Embryonic facial prominence (tissue), 1 donor: ENCODE results near the gene OR3A1.
"Not testable (repeated sequence)": the region's sequence is repeated elsewhere in the genome, so short reads cannot be mapped to it uniquely, and the experiment has no call there.

ENCODE experiments used
- DNase-seq: peaks from one replicate; pipeline ENCODE4 v3.0.0-alpha.2; 2016; ENCODE audit errors: extremely low spot score

The OR3A1 gene, protein sequence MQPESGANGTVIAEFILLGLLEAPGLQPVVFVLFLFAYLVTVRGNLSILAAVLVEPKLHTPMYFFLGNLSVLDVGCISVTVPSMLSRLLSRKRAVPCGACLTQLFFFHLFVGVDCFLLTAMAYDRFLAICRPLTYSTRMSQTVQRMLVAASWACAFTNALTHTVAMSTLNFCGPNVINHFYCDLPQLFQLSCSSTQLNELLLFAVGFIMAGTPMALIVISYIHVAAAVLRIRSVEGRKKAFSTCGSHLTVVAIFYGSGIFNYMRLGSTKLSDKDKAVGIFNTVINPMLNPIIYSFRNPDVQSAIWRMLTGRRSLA

DNA sequence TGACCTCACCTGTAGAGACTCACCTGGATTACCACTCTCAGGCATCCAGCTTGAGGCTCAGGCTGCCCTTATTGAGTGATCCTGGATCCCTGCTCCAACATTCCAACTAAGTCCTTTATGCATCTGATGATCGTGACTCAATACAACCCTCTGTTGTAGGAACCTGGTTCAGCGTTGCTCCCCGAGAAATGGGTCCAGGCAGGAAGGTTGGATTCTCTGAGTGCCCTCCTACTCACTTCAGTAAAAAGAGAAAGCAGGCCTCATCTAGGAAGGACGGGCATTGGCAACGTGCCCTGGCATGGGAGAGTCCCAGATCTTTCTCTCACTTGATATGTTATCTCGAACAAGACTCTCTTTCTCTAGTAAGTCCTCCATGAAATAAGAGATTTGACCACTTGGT is at the start of gene OR3A1:
TSS of gene OR3A1 (minus strand) at position 101 of the 400 bp plus-strand sequence. CDS start 5,778 bp downstream, outside the sequence.
- no peak for DNase-seq

DNA sequence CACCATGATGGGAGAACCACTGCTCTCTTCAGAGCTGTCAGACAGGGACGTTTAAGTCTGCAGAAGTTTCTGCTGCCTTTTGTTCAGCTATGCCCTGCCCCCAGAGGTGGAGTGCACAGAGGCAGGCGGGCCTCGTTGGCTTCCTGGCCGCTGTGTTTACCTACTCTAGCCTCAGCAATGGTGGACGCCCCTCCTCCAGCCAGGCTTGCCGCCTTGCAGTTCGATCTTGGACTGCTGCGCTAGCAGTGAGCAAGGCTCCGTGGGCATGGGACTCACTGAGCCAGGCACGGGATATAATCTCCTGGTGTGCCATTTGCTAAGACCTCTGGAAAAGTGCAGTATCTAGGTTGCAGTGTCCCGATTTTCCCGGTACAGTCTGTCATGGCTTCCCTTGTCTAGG is 44.6 kb upstream of the OR3A1 start:
- DNase-seq, result not testable (repeated sequence)

DNA sequence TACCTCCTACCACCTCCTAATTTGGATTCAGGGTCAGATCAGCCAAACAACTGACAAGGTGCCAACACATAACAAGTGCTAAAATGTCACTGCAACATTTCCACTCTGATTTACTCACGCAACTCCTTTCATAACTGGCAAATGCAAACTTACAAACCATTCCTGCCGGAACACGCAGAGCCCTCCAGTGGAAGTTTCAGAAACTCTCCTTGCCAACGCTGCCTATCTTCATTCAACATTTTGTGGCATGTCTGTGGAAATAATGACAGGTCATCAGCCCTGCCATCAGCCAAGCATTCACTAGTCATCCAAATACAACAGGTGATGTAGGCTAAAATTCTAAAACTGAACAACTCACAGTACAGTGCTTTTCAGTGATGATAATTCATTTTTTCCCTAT is 37.7 kb upstream of the OR3A1 start:
- no peak for DNase-seq

DNA sequence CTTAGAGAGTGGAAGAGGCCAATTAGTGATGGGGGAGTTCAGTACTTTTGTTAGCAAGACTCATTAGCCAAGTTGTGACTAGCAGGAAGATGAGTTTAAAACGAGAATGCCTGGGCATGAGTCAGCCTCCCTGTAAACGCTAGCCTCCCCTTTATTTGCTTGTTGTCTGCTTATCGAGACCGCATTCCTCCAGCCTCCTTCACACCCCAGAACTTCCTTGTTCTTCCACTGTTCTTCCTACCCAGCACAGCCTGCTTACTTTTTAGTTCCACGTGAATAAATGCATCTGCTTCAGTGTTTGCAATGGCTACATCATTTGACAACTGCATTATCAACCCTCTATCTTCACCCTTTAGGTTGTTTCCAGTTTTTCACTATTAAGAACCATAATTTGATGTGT is 20.2 kb upstream of the OR3A1 start:
- no peak for DNase-seq

DNA sequence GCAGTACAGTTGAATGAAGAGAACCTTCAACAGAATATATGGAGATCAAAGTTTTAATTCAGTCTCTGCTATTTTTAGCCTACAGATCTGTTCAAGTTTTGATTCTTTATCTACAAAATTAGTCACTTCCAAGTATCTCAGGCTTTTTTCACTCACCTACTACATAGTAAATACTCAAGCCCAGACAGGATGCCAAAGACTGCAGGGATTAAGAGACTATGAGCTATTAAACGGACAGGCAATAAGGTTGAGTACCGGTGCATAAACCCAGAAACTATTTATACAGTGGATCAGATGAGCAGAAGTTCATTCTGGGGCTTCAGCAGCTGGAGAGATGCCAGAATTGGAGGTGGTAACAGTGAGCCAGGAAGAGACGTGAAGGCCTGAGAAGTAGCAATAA is 18.7 kb upstream of the OR3A1 start:
- DNase-seq, result no peak

DNA sequence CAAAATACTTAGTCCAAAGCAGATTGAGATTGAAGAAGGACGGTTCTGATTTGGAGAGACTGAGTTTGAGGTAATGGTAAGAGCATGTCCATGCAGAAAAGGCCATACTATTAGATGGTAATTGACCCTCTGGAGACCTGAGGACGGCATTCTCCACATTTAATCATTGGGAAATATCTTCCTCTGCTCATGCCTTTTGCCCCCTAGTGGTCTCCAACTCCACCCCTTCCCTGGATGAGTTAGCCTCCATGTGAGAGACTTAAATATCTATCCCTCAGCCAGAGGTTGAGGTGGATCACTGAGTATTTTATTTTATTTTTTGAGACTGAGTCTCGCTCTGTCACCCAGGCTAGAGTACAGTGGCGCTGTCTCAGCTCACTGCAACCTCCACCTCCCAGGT is 10.4 kb upstream of the OR3A1 start:
- no peak for DNase-seq

DNA sequence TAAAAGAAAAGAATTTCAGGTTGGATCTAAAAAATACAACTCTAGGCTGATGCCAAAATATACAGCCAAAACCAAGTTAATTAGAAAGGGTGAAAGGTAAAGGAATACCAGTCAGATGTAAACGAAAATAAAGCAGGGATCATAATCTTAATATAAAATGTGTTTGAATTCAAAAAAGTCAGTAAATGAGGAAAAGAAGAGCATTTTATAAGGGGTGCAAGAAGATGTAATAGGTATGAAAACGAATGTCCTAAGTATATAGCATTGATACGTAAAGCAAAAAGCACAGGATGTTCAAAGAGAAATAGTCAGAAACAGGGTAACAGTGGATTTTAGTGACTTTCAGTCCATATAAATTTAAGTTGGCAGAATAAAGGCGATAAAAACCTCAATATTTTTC is 2.5 kb downstream of the OR3A1 start:
- DNase-seq, result no peak

DNA sequence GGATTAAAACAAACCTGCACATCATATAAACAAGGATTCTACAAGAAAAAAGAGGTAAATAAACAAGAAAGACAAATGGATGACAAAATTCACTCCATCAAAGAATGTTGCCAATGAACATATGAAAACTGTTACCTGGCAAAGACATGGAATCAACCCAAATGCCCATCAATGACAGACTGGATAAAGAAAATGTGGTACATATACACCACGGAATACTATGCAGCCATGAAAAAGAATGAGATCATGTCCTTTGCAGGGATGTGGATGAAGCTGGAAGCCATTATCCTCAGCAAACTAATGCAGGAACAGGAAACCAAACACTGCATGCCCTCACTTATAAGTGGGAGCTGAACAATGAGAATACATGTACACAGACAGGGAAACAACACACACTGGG is 4.6 kb downstream of the OR3A1 start:
- not testable (repeated sequence) for DNase-seq

DNA sequence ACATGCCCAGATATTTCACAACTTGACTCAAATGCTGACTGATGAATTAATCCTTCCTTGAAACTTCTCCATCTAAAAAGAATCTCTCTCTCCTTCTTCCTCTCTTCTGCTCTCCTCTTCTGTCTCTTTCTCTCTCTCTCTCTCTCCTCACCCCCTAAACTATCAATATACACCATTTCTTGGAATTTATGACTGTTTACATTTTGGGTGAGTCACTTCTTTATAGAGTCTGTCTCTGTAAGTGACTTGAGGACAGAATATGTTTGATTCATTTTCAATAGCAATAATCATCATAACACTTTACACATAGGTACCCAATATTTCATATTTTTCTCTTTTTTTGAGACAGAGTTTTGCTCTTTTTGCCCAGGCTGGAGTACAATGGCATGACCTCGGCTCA is 15.3 kb downstream of the OR3A1 start:
- no peak for DNase-seq

DNA sequence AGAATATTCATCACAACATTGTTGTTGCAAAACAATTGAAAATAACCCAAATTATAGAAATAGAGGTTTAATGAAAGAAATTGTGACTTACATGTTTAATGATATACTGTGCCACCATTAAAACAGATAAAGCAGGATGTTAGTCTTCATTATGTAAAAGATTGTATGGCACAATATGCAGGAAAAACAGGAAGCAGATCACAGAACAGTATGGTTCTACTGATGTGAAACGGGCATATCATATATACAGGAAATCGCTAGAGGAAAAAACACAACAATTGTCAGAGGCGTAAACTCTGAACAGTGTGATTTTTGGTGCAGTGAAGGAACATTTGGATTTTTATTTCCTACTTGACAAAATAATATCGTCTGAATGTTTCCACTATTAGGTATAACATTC is 22.0 kb downstream of the OR3A1 start:
- DNase-seq, result no peak

DNA sequence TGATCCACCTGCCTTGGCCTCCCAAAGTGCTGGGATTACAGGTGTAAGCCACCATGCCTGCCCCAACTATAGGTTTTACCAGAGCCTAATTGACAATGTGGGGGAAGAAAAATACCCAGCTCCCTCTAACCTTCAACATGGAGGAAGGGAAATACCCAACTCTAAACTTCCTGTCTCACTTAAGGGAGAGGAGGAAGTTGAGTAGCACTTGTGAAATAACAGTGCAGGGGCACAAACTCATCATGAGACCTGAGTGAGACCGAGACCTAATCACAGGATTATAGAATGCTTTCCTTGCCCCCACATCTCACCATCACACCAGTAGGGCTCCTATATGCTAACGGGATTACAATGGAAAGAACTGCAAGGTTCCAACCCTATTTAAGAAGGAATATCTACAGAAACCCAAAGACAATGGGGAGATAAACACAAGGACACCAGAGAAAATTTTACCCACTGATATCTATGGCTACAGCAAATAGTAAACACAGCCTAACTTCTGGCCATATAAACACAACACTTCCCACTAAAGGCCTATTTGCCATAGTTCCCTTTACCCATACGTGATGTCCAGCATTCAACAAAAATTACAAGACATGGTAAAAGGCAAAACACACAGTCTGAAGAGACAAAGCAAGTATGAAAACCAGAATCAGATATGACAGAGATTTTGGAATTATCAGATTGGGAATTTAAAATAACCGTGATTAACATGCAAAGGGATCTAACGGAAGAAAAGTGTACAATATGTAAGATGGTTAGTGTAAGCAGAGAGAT is 26.9 kb downstream of the OR3A1 start:
- no peak for DNase-seq

DNA sequence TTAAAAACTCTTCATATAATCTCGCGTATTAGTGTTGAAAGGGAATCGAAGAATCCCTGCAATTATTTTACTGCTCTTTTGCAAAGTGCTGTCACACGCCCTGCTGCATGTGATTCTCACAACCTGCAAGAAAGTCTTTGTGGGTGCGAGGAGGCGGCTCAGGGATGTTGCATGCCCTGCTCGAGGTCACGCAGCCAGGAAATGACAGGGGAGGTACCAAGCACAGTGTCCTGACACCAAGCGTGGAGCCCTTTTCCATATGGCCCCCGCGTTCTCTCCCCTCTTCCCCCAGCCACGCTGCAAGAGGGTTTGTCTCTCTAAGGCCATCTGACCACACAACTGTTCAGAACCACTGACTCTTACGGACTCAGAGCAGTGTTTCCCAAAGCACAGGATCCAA is 37.6 kb downstream of the OR3A1 start:
- no peak for DNase-seq

DNA sequence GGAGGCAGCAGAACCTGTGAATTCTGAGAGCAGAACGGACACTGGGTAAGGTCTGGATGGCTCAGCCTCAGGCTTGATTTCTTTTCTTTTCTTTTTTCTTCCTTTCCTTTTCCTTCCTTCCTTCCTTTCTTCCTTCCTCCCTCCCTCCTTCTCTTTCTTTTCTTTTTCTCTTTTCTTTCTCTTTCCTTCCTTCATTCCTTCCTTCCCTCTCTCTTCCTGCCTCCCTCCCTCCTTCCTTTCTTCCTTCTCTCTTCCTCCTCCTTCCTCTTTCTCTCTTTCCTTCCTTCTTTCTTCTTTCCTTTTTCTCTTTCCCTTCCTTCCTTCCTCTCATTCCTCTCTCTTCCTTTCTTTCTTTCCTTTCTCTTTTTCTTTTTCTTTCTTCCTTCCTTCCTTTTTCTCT is 38.0 kb downstream of the OR3A1 start:
- DNase-seq, result no peak

DNA sequence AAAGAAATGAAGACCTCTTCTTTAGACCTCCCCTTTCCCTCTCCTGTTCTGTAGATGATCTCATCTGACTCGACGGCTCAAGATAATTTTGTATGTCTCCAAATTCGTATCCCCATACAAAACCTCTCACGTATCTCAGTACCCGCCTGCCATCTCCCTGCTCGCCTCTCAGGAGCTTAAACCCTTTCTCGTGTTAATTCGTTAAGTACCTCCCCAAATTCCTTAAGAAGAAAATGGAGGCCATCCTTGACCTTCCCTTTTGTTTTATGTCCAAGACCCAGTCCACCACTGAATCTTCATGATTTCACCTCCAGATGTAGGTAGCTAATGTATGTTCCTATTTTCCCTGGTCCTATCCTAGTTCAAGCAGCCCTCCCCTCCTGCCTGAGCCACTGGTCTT is 41.6 kb downstream of the OR3A1 start:
- no peak for DNase-seq

DNA sequence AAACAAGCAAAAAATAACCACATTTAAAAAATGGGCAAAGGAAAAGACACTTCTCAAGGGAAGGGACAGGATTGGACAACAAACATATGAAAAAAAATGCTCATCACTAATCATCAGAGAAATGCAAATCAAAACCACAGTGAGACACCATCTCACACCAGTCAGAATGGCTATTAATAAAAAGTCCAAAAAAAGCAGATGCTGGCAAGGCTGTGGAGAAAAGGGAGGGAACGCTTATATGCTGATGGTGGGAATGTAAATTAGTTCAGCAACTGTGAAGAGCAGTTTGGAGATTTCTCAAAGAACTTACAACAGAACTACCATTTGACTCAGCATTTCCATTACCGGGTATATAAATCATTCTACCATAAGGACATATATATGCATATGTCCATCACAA is 49.1 kb downstream of the OR3A1 start:
- DNase-seq, result not testable (repeated sequence)

DNA sequence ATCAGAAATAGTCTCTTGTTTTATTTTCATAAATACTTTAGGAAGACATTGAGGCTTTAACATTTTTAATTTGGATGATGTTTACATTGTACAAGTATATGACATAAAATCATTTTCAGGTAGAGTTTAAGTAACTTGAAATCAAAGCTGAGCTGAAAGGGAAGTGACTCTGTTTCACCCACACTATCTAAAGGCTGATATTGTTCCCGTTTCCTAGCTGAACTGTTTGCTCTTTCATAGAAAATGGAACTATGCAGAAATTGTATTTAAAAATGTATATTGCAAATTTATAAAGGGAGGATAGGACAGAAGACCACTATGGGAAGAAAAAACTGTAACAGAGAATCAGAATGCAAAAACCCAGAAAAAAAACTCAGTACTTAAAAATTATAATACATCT is 53.3 kb downstream of the OR3A1 start:
- DNase-seq, result not testable (repeated sequence)

DNA sequence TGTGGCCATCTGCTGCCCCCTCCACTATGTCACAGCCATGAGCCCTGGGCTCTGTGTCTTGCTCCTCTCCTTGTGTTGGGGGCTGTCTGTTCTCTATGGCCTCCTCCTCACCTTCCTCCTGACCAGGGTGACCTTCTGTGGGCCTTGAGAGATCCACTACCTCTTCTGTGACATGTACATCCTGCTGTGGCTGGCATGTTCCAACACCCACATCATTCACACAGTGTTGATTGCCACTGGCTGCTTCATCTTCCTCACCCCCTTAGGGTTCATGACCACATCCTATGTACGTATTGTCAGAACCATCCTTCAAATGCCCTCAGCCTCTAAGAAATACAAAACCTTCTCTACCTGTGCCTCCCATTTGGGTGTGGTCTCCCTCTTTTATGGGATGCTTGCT is 57.1 kb downstream of the OR3A1 start:
- not testable (repeated sequence) for DNase-seq
